HepG2 (cell line): ENCODE results near the gene PRSS53. TPM values are rescaled to one million over a fixed set of nuclear protein-coding genes. Genes with fewer than 3 reads are reported as not detected.

Source experiments
- ADNP ChIP-seq: sonication (generic); formaldehyde crosslinking; IDR thresholded peaks from 2 replicates; pipeline ENCODE4 v1.4.0; 2020; ENCODE audit warnings: missing genetic modification reagents
- BRD4 ChIP-seq: sonication (generic); formaldehyde crosslinking; IDR thresholded peaks from 2 replicates; pipeline ENCODE4 v1.4.0; 2020; ENCODE audit warnings: missing genetic modification reagents
- CENPX ChIP-seq: sonication (generic); formaldehyde crosslinking; IDR thresholded peaks from 2 replicates; pipeline ENCODE4 v1.9.0; 2021; ENCODE audit warnings: mild to moderate bottlenecking, missing genetic modification reagents, moderate library complexity
- CHCHD3 ChIP-seq: sonication (generic); formaldehyde crosslinking; IDR thresholded peaks from 2 replicates; pipeline ENCODE4 v1.8.0; 2022; ENCODE audit warnings: mild to moderate bottlenecking, missing genetic modification reagents, moderate library complexity
- GFI1 ChIP-seq: sonication (generic); formaldehyde crosslinking; IDR thresholded peaks from 2 replicates; pipeline ENCODE4 v1.5.0; 2020; ENCODE audit warnings: missing genetic modification reagents, mild to moderate bottlenecking, borderline replicate concordance
- HDAC2 ChIP-seq: sonication (generic); formaldehyde crosslinking; IDR thresholded peaks from 2 replicates; pipeline ENCODE4 v1.4.0; 2020; ENCODE audit warnings: missing genetic modification reagents
- HIVEP1 ChIP-seq: sonication (generic); formaldehyde crosslinking; IDR thresholded peaks from 2 replicates; pipeline ENCODE4 v1.4.0; 2020; ENCODE audit warnings: mild to moderate bottlenecking, missing genetic modification reagents
- HOXA7 ChIP-seq: sonication (generic); formaldehyde crosslinking; IDR thresholded peaks from 2 replicates; pipeline ENCODE4 v1.8.1; 2022; ENCODE audit warnings: mild to moderate bottlenecking, missing genetic modification reagents, moderate library complexity
- IKZF4 ChIP-seq: sonication (generic); formaldehyde crosslinking; IDR thresholded peaks from 2 replicates; pipeline ENCODE4 v1.5.1; 2020; ENCODE audit warnings: borderline replicate concordance, mild to moderate bottlenecking, low read depth, missing genetic modification reagents; ENCODE audit errors: not compliant biosample characterization
- KAT2B ChIP-seq: fragments of 150-350 bp; IDR thresholded peaks from 2 replicates; pipeline ENCODE4 v1.6.1; 2014; ENCODE audit warnings: low read depth, low read length, borderline replicate concordance
- KAT8 ChIP-seq: IDR thresholded peaks from 2 replicates; pipeline ENCODE4 v1.6.1; 2016; ENCODE audit warnings: missing genetic modification reagents, missing compliant biosample characterization
- KDM6A ChIP-seq: IDR thresholded peaks from 2 replicates; pipeline ENCODE4 v1.6.1; 2016; ENCODE audit warnings: low read depth
- MTA1 ChIP-seq: sonication (generic); formaldehyde crosslinking; IDR thresholded peaks from 2 replicates; pipeline ENCODE4 v1.4.0; 2020; ENCODE audit warnings: missing genetic modification reagents, mild to moderate bottlenecking, borderline replicate concordance
- MXD4 ChIP-seq: IDR thresholded peaks from 2 replicates; pipeline ENCODE4 v1.6.1; 2016; ENCODE audit warnings: mild to moderate bottlenecking, missing biosample characterization, missing genetic modification reagents
- NFE2 ChIP-seq: sonication (generic); formaldehyde crosslinking; IDR thresholded peaks from 2 replicates; pipeline ENCODE4 v1.4.0; 2020; ENCODE audit warnings: missing genetic modification reagents
- NFYB ChIP-seq: sonication (generic); formaldehyde crosslinking; IDR thresholded peaks from 2 replicates; pipeline ENCODE4 v1.4.0; 2020; ENCODE audit warnings: missing genetic modification reagents
- PAX8 ChIP-seq: sonication (generic); formaldehyde crosslinking; IDR thresholded peaks from 2 replicates; pipeline ENCODE4 v1.8.0; 2022; ENCODE audit warnings: mild to moderate bottlenecking, missing genetic modification reagents, borderline replicate concordance
- RAD21 ChIP-seq: fragments of 450-650 bp; formaldehyde crosslinking; IDR thresholded peaks from 2 replicates; pipeline ENCODE4 v1.5.0; 2020; ENCODE audit warnings: mild to moderate bottlenecking
- ZNF180 ChIP-seq: sonication (generic); formaldehyde crosslinking; IDR thresholded peaks from 2 replicates; pipeline ENCODE4 v1.4.0; 2020; ENCODE audit warnings: low read depth, missing genetic modification reagents, borderline replicate concordance
- ZNF232 ChIP-seq: sonication (generic); formaldehyde crosslinking; IDR thresholded peaks from 2 replicates; pipeline ENCODE4 v1.4.0; 2020; ENCODE audit warnings: missing genetic modification reagents, borderline replicate concordance
- ZNF256 ChIP-seq: sonication (generic); formaldehyde crosslinking; conservative IDR thresholded peaks from 2 replicates; pipeline ENCODE4 v1.4.0; 2020; ENCODE audit warnings: missing genetic modification reagents
- ZNF660 ChIP-seq: sonication (generic); formaldehyde crosslinking; IDR thresholded peaks from 2 replicates; pipeline ENCODE4 v1.5.1; 2020; ENCODE audit warnings: mild to moderate bottlenecking, low read depth, missing genetic modification reagents, borderline replicate concordance
- ZNF773 ChIP-seq: sonication (generic); formaldehyde crosslinking; IDR thresholded peaks from 2 replicates; pipeline ENCODE4 v1.4.0; 2020; ENCODE audit warnings: missing genetic modification reagents, borderline replicate concordance
- polyA plus RNA-seq, 8 experiments: library from polyadenylated mRNA; depleted of rRNA in 3 of 8; stranded (reverse) in 7 of 8; unstranded in 1 of 8; fragments of >200 nt; fragmentation: Illumina TruSeq in 4 of 8; extraction: Trizol in 4 of 8; gene quantifications; 2 replicates each; pipeline versions ENCODE4 v1.2.1 to v1.2.3, GENCODE V29; 2011 to 2016; ENCODE audit warnings: low read depth in 4 of 8, missing spikeins in 1 of 8, mixed read lengths in 1 of 8; ENCODE audit not compliant: insufficient read depth in 1 of 8
- total RNA-seq, 5 experiments: library from RNA; depleted of rRNA; stranded (reverse); fragments of >200 nt; fragmentation: Illumina TruSeq; extraction: Trizol; gene quantifications; 2 replicates each; pipeline ENCODE4 v1.2.3, GENCODE V29; 2016; ENCODE audit warnings: low read depth in 1 of 5
- TF ChIP-seq, protein P1 (sequence below): sonication (generic); formaldehyde crosslinking; IDR thresholded peaks from 2 replicates; pipeline ENCODE4 v1.4.0; 2020; ENCODE audit warnings: missing genetic modification reagents
- TF ChIP-seq, protein P2 (sequence below): sonication (generic); formaldehyde crosslinking; IDR thresholded peaks from 2 replicates; pipeline ENCODE4 v1.5.1; 2020; ENCODE audit warnings: missing genetic modification reagents, mild to moderate bottlenecking, borderline replicate concordance
- TF ChIP-seq, protein P3 (sequence below): IDR thresholded peaks from 2 replicates; pipeline ENCODE4 v1.6.1; 2016; ENCODE audit warnings: missing genetic modification reagents, missing compliant biosample characterization
- TF ChIP-seq, protein P4 (sequence below): sonication (generic); formaldehyde crosslinking; IDR thresholded peaks from 2 replicates; pipeline ENCODE4 v1.5.0; 2020; ENCODE audit warnings: missing genetic modification reagents, mild to moderate bottlenecking, borderline replicate concordance

The PRSS53 gene
- total and polyA plus RNA-seq, 2 of the 13 experiments (the other 11 are each of a cell fraction or from before 2014, with no cell fraction given) = 2.2 to 7.4 TPM

DNA sequence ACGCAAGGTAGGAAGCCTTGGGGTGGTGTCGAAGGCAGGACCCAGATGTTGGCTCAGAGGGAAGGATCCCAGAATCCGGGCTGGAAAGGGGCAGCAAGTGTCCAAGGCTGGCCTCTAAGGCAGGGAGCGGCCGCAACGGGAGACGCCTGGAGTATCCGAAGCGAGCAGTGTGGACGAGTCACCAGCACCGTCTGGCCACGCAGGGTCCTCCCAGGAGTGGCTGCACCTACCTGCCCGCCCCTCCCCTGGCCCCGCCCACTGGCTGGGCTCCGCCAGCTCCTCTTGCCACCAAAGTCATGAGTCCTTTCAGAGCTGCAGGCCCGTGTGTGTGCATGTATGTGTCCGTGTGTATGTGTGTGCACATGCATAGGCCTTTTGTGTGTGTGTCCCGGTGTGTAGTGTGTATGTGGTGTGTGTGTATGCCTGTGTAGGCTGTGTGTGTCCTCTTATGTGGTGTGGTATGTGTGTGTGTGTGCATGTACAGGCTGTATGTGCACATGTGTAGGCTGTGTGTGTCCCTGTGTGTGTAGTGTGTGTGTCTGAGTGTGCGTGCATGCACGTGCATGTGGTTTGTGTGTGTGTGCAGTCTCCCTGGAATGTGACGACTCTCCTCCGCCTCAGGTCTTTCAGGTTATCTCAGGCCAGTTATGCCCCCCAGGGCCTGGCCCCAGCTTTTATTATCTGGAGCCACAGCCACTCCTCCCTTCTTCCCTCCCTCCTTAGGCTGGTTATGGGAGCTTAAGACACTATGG lies 47.0 kb upstream of the PRSS53 start, which contains the start of gene PRSS8 (continued):
- TF ChIP-seq KDM6A (CRISPR knock-in tag) (no peak), ZNF256 (CRISPR knock-in tag) (0 out of 2 replicates have a peak, but pooled peaks have one; percentile 1), GFI1 (no peak), ZNF660 (CRISPR knock-in tag) (no peak), NFE2 (CRISPR knock-in tag) (no peak), NFYB (CRISPR knock-in tag) (no peak), HDAC2 (peak; percentile 13; the same call in 1 of the 2 replicates), MXD4 (CRISPR knock-in tag) (no peak), CHCHD3 (CRISPR knock-in tag) (peak; percentile 66), HOXA7 (no peak), ZNF232 (CRISPR knock-in tag) (0 out of 2 replicates have a peak, but pooled peaks have one; percentile 28), MTA1 (CRISPR knock-in tag) (peak; percentile 42; the same call in 1 of the 2 replicates), PAX8 (0 out of 2 replicates have a peak, but pooled peaks have one; percentile 37), ADNP (no peak), BRD4 (CRISPR knock-in tag) (no peak), RAD21 (CRISPR knock-in tag) (no peak), ZNF773 (no peak), KAT2B (no peak), KAT8 (no peak), CENPX (CRISPR knock-in tag) (no peak), ZNF180 (CRISPR knock-in tag) (peak; percentile 46; the same call in 1 of the 2 replicates), IKZF4 (CRISPR knock-in tag) (no peak), HIVEP1 (no peak)
- TF ChIP-seq, protein P1, sequence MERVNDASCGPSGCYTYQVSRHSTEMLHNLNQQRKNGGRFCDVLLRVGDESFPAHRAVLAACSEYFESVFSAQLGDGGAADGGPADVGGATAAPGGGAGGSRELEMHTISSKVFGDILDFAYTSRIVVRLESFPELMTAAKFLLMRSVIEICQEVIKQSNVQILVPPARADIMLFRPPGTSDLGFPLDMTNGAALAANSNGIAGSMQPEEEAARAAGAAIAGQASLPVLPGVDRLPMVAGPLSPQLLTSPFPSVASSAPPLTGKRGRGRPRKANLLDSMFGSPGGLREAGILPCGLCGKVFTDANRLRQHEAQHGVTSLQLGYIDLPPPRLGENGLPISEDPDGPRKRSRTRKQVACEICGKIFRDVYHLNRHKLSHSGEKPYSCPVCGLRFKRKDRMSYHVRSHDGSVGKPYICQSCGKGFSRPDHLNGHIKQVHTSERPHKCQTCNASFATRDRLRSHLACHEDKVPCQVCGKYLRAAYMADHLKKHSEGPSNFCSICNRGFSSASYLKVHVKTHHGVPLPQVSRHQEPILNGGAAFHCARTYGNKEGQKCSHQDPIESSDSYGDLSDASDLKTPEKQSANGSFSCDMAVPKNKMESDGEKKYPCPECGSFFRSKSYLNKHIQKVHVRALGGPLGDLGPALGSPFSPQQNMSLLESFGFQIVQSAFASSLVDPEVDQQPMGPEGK = no peak
- TF ChIP-seq, protein P2, sequence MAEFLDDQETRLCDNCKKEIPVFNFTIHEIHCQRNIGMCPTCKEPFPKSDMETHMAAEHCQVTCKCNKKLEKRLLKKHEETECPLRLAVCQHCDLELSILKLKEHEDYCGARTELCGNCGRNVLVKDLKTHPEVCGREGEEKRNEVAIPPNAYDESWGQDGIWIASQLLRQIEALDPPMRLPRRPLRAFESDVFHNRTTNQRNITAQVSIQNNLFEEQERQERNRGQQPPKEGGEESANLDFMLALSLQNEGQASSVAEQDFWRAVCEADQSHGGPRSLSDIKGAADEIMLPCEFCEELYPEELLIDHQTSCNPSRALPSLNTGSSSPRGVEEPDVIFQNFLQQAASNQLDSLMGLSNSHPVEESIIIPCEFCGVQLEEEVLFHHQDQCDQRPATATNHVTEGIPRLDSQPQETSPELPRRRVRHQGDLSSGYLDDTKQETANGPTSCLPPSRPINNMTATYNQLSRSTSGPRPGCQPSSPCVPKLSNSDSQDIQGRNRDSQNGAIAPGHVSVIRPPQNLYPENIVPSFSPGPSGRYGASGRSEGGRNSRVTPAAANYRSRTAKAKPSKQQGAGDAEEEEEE (CRISPR knock-in tag) = no peak
- TF ChIP-seq, protein P3, sequence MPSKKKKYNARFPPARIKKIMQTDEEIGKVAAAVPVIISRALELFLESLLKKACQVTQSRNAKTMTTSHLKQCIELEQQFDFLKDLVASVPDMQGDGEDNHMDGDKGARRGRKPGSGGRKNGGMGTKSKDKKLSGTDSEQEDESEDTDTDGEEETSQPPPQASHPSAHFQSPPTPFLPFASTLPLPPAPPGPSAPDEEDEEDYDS = peak; percentile 25; the same call in 1 of the 2 replicates
- TF ChIP-seq, protein P4, sequence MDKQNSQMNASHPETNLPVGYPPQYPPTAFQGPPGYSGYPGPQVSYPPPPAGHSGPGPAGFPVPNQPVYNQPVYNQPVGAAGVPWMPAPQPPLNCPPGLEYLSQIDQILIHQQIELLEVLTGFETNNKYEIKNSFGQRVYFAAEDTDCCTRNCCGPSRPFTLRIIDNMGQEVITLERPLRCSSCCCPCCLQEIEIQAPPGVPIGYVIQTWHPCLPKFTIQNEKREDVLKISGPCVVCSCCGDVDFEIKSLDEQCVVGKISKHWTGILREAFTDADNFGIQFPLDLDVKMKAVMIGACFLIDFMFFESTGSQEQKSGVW (CRISPR knock-in tag) = no peak
